HG03025 (cell line): ENCODE data around the gene MICOS13.

Experiments used
- ATAC-seq: cut with Tn5 transposase; IDR thresholded peaks from one replicate; pipeline ENCODE4 v1.9.1; 2021; ENCODE audit warnings: mild to moderate bottlenecking, moderate library complexity; ENCODE audit not compliant: unreplicated experiment, low FRiP score

MICOS13 gene

DNA sequence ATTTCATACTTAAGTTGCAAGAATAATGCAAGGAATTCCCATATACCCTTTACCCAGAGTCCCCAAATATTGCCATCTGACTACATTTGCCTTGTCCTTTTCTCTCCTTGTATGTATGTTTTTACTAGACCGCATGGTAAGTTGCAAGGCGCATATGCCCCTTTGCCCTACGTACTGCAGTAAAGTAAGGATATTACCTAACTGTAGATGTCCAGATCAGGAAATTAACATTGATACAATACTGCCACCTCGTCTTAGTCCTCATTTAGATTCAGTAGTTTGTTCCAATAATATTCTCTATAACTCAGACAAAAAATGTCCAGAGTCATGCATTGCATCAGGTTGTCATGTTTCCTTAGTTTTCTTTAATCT lies 48.1 kb downstream of the MICOS13 start:
- no peak for ATAC-seq

DNA sequence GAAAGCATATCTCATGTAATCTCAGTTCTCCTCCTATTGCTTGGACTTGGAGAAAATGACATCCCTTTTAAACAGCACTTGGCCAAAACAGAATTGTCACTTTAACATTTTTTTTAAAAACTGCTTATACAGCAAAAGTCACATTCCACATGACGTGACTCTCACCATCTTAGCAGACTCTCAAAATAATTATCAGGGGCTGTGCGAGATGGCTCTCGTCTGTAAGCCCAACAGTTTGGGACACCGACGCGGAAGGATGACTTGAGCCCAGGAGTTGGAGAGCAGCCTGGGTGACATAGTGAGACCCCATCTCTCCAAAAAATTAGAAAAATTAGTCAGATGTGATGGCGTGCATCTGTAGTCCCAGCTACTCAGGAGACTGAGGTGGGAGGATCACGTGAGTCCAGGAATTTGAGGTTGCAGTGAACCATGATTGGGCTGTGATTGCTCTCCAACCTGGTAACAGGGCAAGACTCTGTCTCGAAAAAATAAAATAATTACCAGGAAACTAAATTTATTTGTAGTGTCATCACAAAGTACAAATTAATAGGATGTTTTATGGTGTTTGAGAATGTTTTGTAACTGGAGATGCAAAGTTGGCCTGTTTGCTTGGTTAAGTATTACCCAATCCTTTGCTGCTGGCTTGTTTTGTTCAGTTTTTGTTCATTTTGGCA lies 48.6 kb downstream of the MICOS13 start:
- no peak for ATAC-seq

DNA sequence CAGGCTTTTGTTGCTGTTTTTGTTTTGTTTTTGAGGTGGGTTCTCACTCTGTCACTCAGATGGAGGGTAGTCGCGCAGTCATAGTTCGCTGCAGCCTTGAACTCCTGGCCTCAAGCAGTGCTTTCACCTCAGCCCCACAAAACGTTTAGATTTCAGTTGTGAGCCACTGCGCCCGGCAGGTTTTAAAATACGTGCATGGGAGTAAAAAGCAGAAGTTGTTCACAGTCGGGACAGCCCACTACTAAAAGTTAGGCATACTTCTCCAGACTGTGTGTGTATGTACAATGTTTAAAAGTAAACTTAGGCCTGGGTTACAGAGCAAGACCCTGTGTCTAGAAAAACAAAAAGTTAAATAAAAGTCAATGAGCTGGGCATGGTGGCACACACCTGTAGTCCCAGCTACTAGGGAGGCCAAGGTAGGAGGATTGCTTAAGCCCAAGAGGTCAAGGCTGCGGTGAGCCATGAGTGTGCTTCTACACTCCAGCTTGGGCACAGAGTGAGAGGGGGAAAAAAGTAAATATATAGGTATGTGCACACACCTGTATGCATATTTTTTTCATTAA lies 51.3 kb downstream of the MICOS13 start:
- ATAC-seq = no peak

DNA sequence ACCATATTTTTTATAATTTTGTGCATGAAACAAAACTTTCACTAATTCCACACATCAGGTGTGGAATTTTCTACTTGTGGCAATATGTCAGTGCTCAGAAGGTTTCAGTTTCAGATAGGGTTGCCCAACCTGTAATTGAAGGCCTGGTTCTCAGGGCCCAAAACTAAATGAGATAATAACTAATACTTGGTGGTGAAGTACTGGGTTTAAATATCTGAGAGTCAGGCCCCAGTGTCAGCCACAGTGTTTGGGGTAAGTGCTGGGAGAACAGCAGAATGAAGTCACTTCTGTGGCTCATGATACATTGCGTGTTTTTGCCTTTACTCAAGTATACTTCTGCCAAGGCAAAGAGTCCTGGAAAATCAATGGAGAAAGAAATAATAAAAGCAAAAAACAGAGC lies 51.9 kb downstream of the MICOS13 start:
- ATAC-seq = no peak
